ENCODE measurements around the gene INSRR. TPM values are rescaled to one million over a fixed set of nuclear protein-coding genes. Genes with fewer than 3 reads are reported as not detected.

Gene INSRR
- total RNA-seq, 4 donors from 2014 or later = under 0.01 to 0.60 (median 0.20) TPM

GRCh38 chr1:156859523-156860112 lies 701 bp upstream of the INSRR start:
- WGBS, 2 donors = 1 to 2% methylated on average over 17 to 31 of the region's 33 CpGs
- peak in 1 of 2 donors; percentile 8 for DNase-seq (ENCODE audit: low spot score in 2 of 2)
- Histone ChIP-seq H3K4me1 (peaks cover 0 to 28% (median 17%) of the 10 kb centered on the region in 4 donors), H3K36me3 (no peaks in the 10 kb centered on the region), H3K4me3 (peak overlapping the region in 3 of 4 donors; percentile 9 to 37 (median 28)), H3K9me3 (no peaks in the 10 kb centered on the region), H3K27ac (no peak overlapping the region), H3K27me3 (peaks cover 0 to 85% of the 10 kb centered on the region in 2 donors)
- TF ChIP-seq POLR2A (IDR thresholded peaks at IDR 0.05) (no peak), CTCF (IDR thresholded peaks at IDR 0.05) (no peak), EP300 (IDR thresholded peaks at IDR 0.05) (no peak)

GRCh38 chr1:156858555-156858956 lies 361 bp downstream of the INSRR start:
- Histone ChIP-seq H3K4me1 (peaks cover 0 to 28% (median 17%) of the 10 kb centered on the region in 4 donors), H3K27ac (no peak overlapping the region), H3K36me3 (no peaks in the 10 kb centered on the region), H3K4me3 (peak overlapping the region in 2 of 4 donors; percentile 20 to 37), H3K9me3 (no peaks in the 10 kb centered on the region), H3K27me3 (peaks cover 0 to 74% of the 10 kb centered on the region in 2 donors)
- no peak for DNase-seq (ENCODE audit: low spot score in 2 of 2)
- WGBS, 2 donors = 19 to 20% methylated on average over 5 of the region's 5 CpGs
- TF ChIP-seq CTCF (IDR thresholded peaks at IDR 0.05) (no peak), EP300 (IDR thresholded peaks at IDR 0.05) (no peak), POLR2A (IDR thresholded peaks at IDR 0.05) (no peak)

GRCh38 chr1:156857532-156857931 lies 1.4 kb downstream of the INSRR start:
- H3K9me3 ChIP-seq = no peaks in the 10 kb centered on the region

GRCh38 chr1:156856282-156856785 lies 2.6 kb downstream of the INSRR start:
- Histone ChIP-seq H3K4me3 (no peak overlapping the region), H3K27ac (no peak overlapping the region), H3K27me3 (peaks cover 0 to 52% of the 10 kb centered on the region in 2 donors), H3K9me3 (no peaks in the 10 kb centered on the region), H3K36me3 (no peaks in the 10 kb centered on the region), H3K4me1 (peaks cover 0 to 35% (median 17%) of the 10 kb centered on the region in 4 donors)
- no peak for DNase-seq (ENCODE audit: low spot score in 2 of 2)
- TF ChIP-seq CTCF (IDR thresholded peaks at IDR 0.05) (no peak), EP300 (IDR thresholded peaks at IDR 0.05) (no peak), POLR2A (IDR thresholded peaks at IDR 0.05) (no peak)
- 63 to 76% methylated on average over 3 of the region's 3 CpGs for WGBS, 2 donors

More at GRCh38 chr1:156857532-156857931, 1.4 kb downstream of the INSRR start:
- DNase-seq (ENCODE audit: low spot score in 2 of 2) = no peak
- Histone ChIP-seq H3K36me3 (no peaks in the 10 kb centered on the region), H3K4me3 (no peak overlapping the region), H3K27ac (no peak overlapping the region), H3K4me1 (peaks cover 0 to 30% (median 17%) of the 10 kb centered on the region in 4 donors), H3K27me3 (peaks cover 0 to 64% of the 10 kb centered on the region in 2 donors)
- TF ChIP-seq EP300 (IDR thresholded peaks at IDR 0.05) = no peak
- TF ChIP-seq POLR2A (IDR thresholded peaks at IDR 0.05) = no peak
- no peak for TF ChIP-seq CTCF (IDR thresholded peaks at IDR 0.05)
- 49 to 71% methylated on average over 3 of the region's 3 CpGs for WGBS, 2 donors

- no peak overlapping the region for H3K4me3 ChIP-seq
- H3K4me1 ChIP-seq = peaks cover 0 to 20% (median 9%) of the 10 kb centered on the region in 4 donors
- no peaks in the 10 kb centered on the region for H3K9me3 ChIP-seq
- TF ChIP-seq EP300 (IDR thresholded peaks at IDR 0.05) = no peak
- TF ChIP-seq CTCF (IDR thresholded peaks at IDR 0.05) = no peak
- TF ChIP-seq POLR2A (IDR thresholded peaks at IDR 0.05) = no peak
- no peak for DNase-seq (ENCODE audit: low spot score in 2 of 2)
- H3K27ac ChIP-seq = no peak overlapping the region
- H3K36me3 ChIP-seq = no peaks in the 10 kb centered on the region
- 50 to 63% methylated on average over 3 of the region's 3 CpGs for WGBS, 2 donors
- H3K27me3 ChIP-seq = peaks cover 0 to 42% of the 10 kb centered on the region in 2 donors
These were observed 4.3 kb downstream of the INSRR start for GRCh38 chr1:156854634-156855033.
